DMS153 (cell line): Measurements from ENCODE around the gene SH2D3A.
"Not testable (repeated sequence)": the region's sequence is repeated elsewhere in the genome, so short reads cannot be mapped to it uniquely, and the experiment has no call there.

ENCODE experiments used
- DNase-seq: peaks from one replicate; lab custom pipeline; 2025; lab: John Stamatoyannopoulos, UW

SH2D3A gene

GRCh38 chr19:6790194-6791128, 23.2 kb upstream of the SH2D3A start:
- DNase-seq: no peak

GRCh38 chr19:6788896-6789295, 21.7 kb upstream of the SH2D3A start:
- DNase-seq: no peak

- no peak for DNase-seq
These were observed 20.2 kb upstream of the SH2D3A start for GRCh38 chr19:6787393-6787792.

GRCh38 chr19:6779206-6779605, 12.0 kb upstream of the SH2D3A start:
- no peak for DNase-seq

GRCh38 chr19:6778386-6778785, 11.2 kb upstream of the SH2D3A start:
- no peak for DNase-seq

- DNase-seq: no peak
These were observed 10.2 kb upstream of the SH2D3A start for GRCh38 chr19:6777434-6777833.

GRCh38 chr19:6776999-6777398, 9.8 kb upstream of the SH2D3A start:
- DNase-seq: no peak

- not testable (repeated sequence) for DNase-seq
These were observed 8.8 kb upstream of the SH2D3A start for GRCh38 chr19:6776045-6776444.

GRCh38 chr19:6774821-6775707, 7.8 kb upstream of the SH2D3A start:
- no peak for DNase-seq

- DNase-seq: no peak
These were observed 6.2 kb upstream of the SH2D3A start for GRCh38 chr19:6773323-6773931.

GRCh38 chr19:6772866-6773322, 5.7 kb upstream of the SH2D3A start:
- DNase-seq: no peak

- DNase-seq: peak; percentile 73
These were observed 5.0 kb upstream of the SH2D3A start, which contains the start of gene VAV1 for GRCh38 chr19:6772028-6772865. VAV1 (plus strand) TSS chr19:6772708; CDS start chr19:6772808, 100 bp downstream.

GRCh38 chr19:6771648-6772027, 4.4 kb upstream of the SH2D3A start:
- not testable (repeated sequence) for DNase-seq

GRCh38 chr19:6769006-6769619, 1.9 kb upstream of the SH2D3A start:
- no peak for DNase-seq

- no peak for DNase-seq
These were observed 1.1 kb upstream of the SH2D3A start for GRCh38 chr19:6768236-6768785.

GRCh38 chr19:6767081-6767356, 216 bp downstream of the SH2D3A start:
- DNase-seq: peak; percentile 62

- DNase-seq: no peak
These were observed 716 bp downstream of the SH2D3A start for GRCh38 chr19:6766357-6767080.

- DNase-seq: peak; percentile 86
These were observed 1.4 kb downstream of the SH2D3A start for GRCh38 chr19:6765738-6766356.

GRCh38 chr19:6762253-6762797, 4.9 kb downstream of the SH2D3A start:
- DNase-seq: not testable (repeated sequence)
